ENCODE data around the gene KLHL3. TPM values are rescaled to one million over a fixed set of nuclear protein-coding genes. Genes with fewer than 3 reads are reported as not detected.

KLHL3 gene
- polyA plus RNA-seq, 1 experiment: 1.1 TPM

- H3K36me3 ChIP-seq (ENCODE audit: control insufficient read depth, insufficient read depth, low read length): no peaks in the 10 kb centered on the region
- ChIA-PET CTCF (interaction anchor here (1.0 to 1.5 kb wide), 3 partner anchors 12 to 51 kb away, joined by 3 to 4 read pairs (median 3); no protein-coding TSS in a partner anchor), POLR2A (interaction anchor here (0.6 kb wide), 1 partner anchor 641 kb away, joined by 4 read pairs; no protein-coding TSS in a partner anchor)
- DNase-seq (ENCODE audit: low read depth): no peak
- no peaks in the 10 kb centered on the region for H3K27me3 ChIP-seq (ENCODE audit: control insufficient read depth, insufficient read depth, low read length)
- H3K4me3 ChIP-seq (ENCODE audit: low read depth, low read length): no peak overlapping the region
- no peak for TF ChIP-seq CTCF (IDR thresholded peaks at IDR 0.05; ENCODE audit: insufficient read depth, low read depth, low read length)
These were observed 23.7 kb downstream of the KLHL3 start for GRCh38 chr5:137712139-137712667.

GRCh38 chr5:137710086-137710485 lies 25.8 kb downstream of the KLHL3 start:
- Histone ChIP-seq H3K36me3 (ENCODE audit: control insufficient read depth, insufficient read depth, low read length) (no peaks in the 10 kb centered on the region), H3K27me3 (ENCODE audit: control insufficient read depth, insufficient read depth, low read length) (no peaks in the 10 kb centered on the region), H3K4me3 (ENCODE audit: low read depth, low read length) (no peak overlapping the region)
- no peak for DNase-seq (ENCODE audit: low read depth)
- CTCF ChIA-PET: interaction anchor here (1.1 kb wide), 1 partner anchor 11 kb away, joined by 3 read pairs; no protein-coding TSS in a partner anchor
- POLR2A ChIA-PET: no interaction called here
- TF ChIP-seq CTCF (IDR thresholded peaks at IDR 0.05; ENCODE audit: insufficient read depth, low read depth, low read length): no peak

GRCh38 chr5:137708796-137709559 lies 26.9 kb downstream of the KLHL3 start:
- POLR2A ChIA-PET: no interaction called here
- DNase-seq (ENCODE audit: low read depth): no peak

GRCh38 chr5:137708062-137708461 lies 27.8 kb downstream of the KLHL3 start:
- POLR2A ChIA-PET: no interaction called here

More at GRCh38 chr5:137708796-137709559, 26.9 kb downstream of the KLHL3 start:
- no peak for TF ChIP-seq CTCF (IDR thresholded peaks at IDR 0.05; ENCODE audit: insufficient read depth, low read depth, low read length)
- CTCF ChIA-PET: interaction anchor here (1.1 kb wide), 1 partner anchor 10 kb away, joined by 3 read pairs; no protein-coding TSS in a partner anchor
- H3K4me3 ChIP-seq (ENCODE audit: low read depth, low read length): no peak overlapping the region
- H3K27me3 ChIP-seq (ENCODE audit: control insufficient read depth, insufficient read depth, low read length): no peaks in the 10 kb centered on the region
- H3K36me3 ChIP-seq (ENCODE audit: control insufficient read depth, insufficient read depth, low read length): no peaks in the 10 kb centered on the region

More at GRCh38 chr5:137708062-137708461, 27.8 kb downstream of the KLHL3 start:
- Histone ChIP-seq H3K27me3 (ENCODE audit: control insufficient read depth, insufficient read depth, low read length) (no peaks in the 10 kb centered on the region), H3K36me3 (ENCODE audit: control insufficient read depth, insufficient read depth, low read length) (no peaks in the 10 kb centered on the region), H3K4me3 (ENCODE audit: low read depth, low read length) (no peak overlapping the region)
- CTCF ChIA-PET: interaction anchor here (0.9 kb wide), 1 partner anchor 34 kb away, joined by 3 read pairs; no protein-coding TSS in a partner anchor
- DNase-seq (ENCODE audit: low read depth): no peak
- no peak for TF ChIP-seq CTCF (IDR thresholded peaks at IDR 0.05; ENCODE audit: insufficient read depth, low read depth, low read length)

All from BJ (cell line).